ENCODE measurements around the gene SLCO4A1.
A peak's percentile ranks its signal among the peaks of the same experiment; 100 is the strongest.

The SLCO4A1 gene

GRCh38 chr20:62627901-62628612 is 14.2 kb upstream of the SLCO4A1 start:
- peak; percentile 52 for DNase-seq (ENCODE audit: extremely low read depth, low read depth)
- H3K4me3 ChIP-seq (replicated peaks; ENCODE audit: low read depth, low read length) = no peak overlapping the region

GRCh38 chr20:62628691-62629090 is 13.6 kb upstream of the SLCO4A1 start:
- TF ChIP-seq CTCF (IDR thresholded peaks at IDR 0.05; ENCODE audit: low read depth, low read length, missing control alignments) = no peak
- no peak overlapping the region for H3K4me3 ChIP-seq (replicated peaks; ENCODE audit: low read depth, low read length)
- DNase-seq (ENCODE audit: extremely low read depth, low read depth) = no peak

More at GRCh38 chr20:62627901-62628612, 14.2 kb upstream of the SLCO4A1 start:
- no peak for TF ChIP-seq CTCF (IDR thresholded peaks at IDR 0.05; ENCODE audit: low read depth, low read length, missing control alignments)

GRCh38 chr20:62629864-62630470 is 12.3 kb upstream of the SLCO4A1 start:
- no peak for TF ChIP-seq CTCF (IDR thresholded peaks at IDR 0.05; ENCODE audit: low read depth, low read length, missing control alignments)
- no peak overlapping the region for H3K4me3 ChIP-seq (replicated peaks; ENCODE audit: low read depth, low read length)
- DNase-seq (ENCODE audit: extremely low read depth, low read depth) = no peak

GRCh38 chr20:62631336-62632308 is 10.7 kb upstream of the SLCO4A1 start:
- DNase-seq (ENCODE audit: extremely low read depth, low read depth) = no peak
- TF ChIP-seq CTCF (IDR thresholded peaks at IDR 0.05; ENCODE audit: low read depth, low read length, missing control alignments) = no peak
- H3K4me3 ChIP-seq (replicated peaks; ENCODE audit: low read depth, low read length) = no peak overlapping the region

- TF ChIP-seq CTCF (IDR thresholded peaks at IDR 0.05; ENCODE audit: low read depth, low read length, missing control alignments) = no peak
- no peak for DNase-seq (ENCODE audit: extremely low read depth, low read depth)
- H3K4me3 ChIP-seq (replicated peaks; ENCODE audit: low read depth, low read length) = no peak overlapping the region
Measured at GRCh38 chr20:62632575-62633090, 9.7 kb upstream of the SLCO4A1 start.

GRCh38 chr20:62633598-62634329 is 8.5 kb upstream of the SLCO4A1 start:
- no peak for DNase-seq (ENCODE audit: extremely low read depth, low read depth)
- no peak for TF ChIP-seq CTCF (IDR thresholded peaks at IDR 0.05; ENCODE audit: low read depth, low read length, missing control alignments)

More at GRCh38 chr20:62633598-62634329, 8.5 kb upstream of the SLCO4A1 start:
- H3K4me3 ChIP-seq (replicated peaks; ENCODE audit: low read depth, low read length) = no peak overlapping the region

Measured in HFF-Myc (cell line).